Fibroblast of skin of left quadriceps (primary cell): ENCODE results near the gene SPIB.
"Not testable (repeated sequence)": the region's sequence is repeated elsewhere in the genome, so short reads cannot be mapped to it uniquely, and the experiment has no call there.

ENCODE experiments used
- DNase-seq, 2 experiments: peaks; one replicate each; pipeline ENCODE4 v3.0.0-alpha.2; 2013; ENCODE audit warnings: low read depth in 2 of 2

SPIB gene

GRCh38 chr19:50467566-50467965, 48.8 kb downstream of the SPIB start:
- DNase-seq, result no peak

DNA sequence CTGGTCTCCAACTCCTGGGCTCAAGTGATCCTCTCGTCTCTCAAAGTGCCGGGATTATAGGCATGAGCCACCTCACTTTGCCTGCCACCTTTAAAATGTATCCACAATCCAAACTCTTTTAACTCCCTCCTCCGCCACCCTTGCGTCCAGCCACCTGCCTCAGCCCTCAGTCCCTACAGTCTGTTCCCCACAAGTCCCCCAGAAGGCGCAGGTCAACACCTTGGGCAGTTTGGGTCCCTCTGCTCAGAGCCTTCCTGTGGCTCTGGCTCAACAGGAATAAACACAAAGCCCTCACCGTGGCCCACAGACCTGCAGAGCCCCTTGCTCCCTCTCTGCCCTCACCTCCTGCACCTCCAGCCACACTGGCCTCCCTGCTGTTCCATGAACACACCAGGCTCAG, 50.1 kb downstream of the SPIB start:
- DNase-seq, result no peak

DNA sequence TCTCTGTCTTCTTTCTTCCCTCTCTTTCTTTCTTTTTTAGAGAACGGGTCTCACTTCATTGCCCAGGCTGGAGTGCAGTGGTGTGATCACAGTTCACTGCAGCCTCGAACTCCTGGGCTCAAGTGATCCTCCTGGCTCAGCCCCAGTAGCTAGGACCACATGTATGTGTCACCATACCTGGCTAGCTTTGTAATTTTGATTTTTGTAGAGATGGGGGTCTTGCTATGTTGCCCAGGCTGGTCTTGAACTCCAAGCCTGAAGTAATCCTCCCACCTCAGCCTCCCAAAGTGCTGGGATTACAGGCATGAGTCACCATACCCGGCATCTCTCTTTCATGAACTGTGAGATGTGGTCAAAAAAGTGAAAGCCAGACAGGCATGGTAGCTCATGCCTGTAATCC, 54.6 kb downstream of the SPIB start:
- not testable (repeated sequence) for DNase-seq

DNA sequence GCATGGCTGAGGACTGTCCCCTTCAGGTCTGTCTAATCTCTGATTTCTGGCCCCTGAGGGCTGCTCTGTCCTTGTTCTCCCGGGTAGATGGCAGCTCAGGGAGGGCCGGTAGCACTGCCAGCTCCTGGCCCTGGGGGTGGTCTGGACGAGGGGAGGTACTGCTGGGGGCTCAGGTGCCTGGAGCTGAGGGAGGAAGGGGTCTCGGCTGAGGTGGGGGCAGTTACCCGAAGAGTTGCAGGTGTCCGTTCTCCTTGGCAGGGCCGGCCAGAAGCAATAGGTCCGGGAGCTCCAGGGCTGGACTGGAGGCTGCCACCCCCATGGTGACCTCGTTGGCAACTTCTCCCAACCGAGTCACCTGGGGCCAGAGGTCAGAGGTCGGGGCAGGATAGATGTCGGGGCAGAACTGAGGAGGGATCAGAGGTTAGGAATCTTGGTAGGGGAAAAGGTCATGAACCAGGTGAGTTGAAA, 56.4 kb downstream of the SPIB start:
- no peak for DNase-seq

GRCh38 chr19:50475736-50476223, 57.0 kb downstream of the SPIB start:
- no peak for DNase-seq

- peak; percentile 83 to 87 for DNase-seq
These were observed 57.6 kb downstream of the SPIB start, which contains the start of the genes EMC10 and GARIN5A for GRCh38 chr19:50476224-50476906. Gene EMC10 (plus strand): TSS chr19:50476507. CDS start chr19:50476545, 38 bp downstream. Gene GARIN5A (minus strand): TSS chr19:50476848. CDS start chr19:50476388, 460 bp downstream.

GRCh38 chr19:50476907-50477238, 58.1 kb downstream of the SPIB start:
- DNase-seq, result no peak

GRCh38 chr19:50477751-50478515, 59.2 kb downstream of the SPIB start:
- no peak for DNase-seq

GRCh38 chr19:50478901-50479715, 60.4 kb downstream of the SPIB start:
- DNase-seq, result no peak

DNA sequence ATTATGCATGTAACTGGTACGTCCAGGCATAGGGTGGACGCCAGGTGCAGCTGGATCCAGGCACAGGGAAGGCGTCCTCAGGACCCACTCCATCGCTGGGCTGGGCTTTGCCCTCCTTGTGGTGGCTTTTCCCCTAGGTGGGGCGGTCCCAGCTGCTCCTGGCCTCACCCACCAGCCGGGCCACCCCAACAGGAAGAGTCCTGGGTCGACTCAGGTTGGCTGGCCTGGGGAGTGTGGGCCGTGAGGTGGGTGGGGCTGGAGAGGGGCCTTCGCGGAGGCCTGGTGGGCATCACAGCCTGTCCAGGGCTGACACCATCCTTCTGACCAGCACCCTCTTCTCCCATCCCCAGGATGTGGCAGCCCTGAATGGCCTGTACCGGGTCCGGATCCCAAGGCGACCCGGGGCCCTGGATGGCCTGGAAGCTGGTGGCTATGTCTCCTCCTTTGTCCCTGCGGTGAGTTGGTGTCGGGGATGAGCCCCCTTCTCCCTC, 61.1 kb downstream of the SPIB start:
- no peak for DNase-seq

GRCh38 chr19:50480281-50481111, 61.8 kb downstream of the SPIB start:
- no peak for DNase-seq
